RWPE1 (cell line): ENCODE results near the gene GLIS1.

Experiments
- CTCF ChIA-PET: fragments of 350-600 bp; sonication (Branson Sonifier 250); formaldehyde crosslinking; extraction: SDS; loops from one replicate; lab custom pipeline; 2021; lab: Yijun Ruan, JAX
- POLR2A ChIA-PET: fragments of 400-600 bp; formaldehyde crosslinking; extraction: SDS; loops from one replicate; lab custom pipeline; 2020; ENCODE audit warnings: antibody characterized with exemption; ENCODE audit not compliant: low non-redundant PET; lab: Yijun Ruan, JAX
- DNase-seq: peaks from one replicate; pipeline ENCODE4 v3.0.0; 2012; ENCODE audit warnings: low spot score
- H3K27ac ChIP-seq: fragments of 450-650 bp; 2 replicates; pipeline ENCODE4 v1.5.1; 2017
- TF ChIP-seq, protein P1 (sequence below): fragments of 450-650 bp; conservative IDR thresholded peaks from 2 replicates; pipeline ENCODE4 v1.5.1; 2017; ENCODE audit warnings: low read depth, mild to moderate bottlenecking

GLIS1 gene

DNA sequence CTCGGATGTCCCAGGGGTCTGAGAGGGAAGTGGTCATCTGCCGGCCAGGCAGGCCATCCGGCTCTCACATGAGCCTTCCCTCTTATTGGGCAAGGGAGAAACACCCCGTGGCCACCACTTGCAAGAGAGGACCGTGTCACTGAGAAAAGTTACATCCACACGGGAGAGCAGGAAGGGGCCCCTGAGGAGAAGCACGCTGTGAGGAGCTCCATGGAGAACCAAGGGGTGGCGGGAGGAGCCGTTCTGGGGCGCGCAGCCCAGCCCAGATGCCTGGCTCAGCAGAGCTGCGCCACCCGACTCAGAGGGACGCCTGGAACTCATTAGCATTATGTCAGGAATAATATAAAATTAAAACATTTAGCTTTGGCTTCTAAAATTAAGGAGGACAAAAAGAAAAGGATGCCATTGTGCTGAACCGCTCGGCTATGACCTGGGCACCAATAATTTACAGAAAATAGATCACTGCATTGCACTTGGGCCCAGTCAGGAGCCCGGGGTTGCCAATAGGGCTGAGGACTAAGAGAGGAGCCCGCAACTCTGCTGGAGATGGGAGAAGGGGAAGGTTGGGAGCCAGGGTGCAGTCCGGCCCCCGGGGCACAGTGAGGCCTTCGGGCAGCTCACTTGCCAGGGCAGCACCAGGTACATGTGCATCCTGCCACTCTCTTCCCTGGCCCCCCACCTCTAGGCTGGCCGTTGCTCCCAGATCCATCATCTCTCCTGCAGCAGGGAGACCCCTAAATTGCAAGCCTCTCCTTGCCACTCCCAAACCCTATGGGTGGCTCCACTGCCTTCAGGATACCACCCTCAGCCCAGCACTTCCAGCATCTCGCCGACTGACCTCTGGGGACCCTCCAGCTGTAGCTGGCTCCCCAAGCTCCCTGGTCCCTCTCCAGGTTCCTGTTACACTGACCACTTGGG is 194.9 kb downstream of the GLIS1 start:
- DNase-seq: no peak
- TF ChIP-seq, protein P1, sequence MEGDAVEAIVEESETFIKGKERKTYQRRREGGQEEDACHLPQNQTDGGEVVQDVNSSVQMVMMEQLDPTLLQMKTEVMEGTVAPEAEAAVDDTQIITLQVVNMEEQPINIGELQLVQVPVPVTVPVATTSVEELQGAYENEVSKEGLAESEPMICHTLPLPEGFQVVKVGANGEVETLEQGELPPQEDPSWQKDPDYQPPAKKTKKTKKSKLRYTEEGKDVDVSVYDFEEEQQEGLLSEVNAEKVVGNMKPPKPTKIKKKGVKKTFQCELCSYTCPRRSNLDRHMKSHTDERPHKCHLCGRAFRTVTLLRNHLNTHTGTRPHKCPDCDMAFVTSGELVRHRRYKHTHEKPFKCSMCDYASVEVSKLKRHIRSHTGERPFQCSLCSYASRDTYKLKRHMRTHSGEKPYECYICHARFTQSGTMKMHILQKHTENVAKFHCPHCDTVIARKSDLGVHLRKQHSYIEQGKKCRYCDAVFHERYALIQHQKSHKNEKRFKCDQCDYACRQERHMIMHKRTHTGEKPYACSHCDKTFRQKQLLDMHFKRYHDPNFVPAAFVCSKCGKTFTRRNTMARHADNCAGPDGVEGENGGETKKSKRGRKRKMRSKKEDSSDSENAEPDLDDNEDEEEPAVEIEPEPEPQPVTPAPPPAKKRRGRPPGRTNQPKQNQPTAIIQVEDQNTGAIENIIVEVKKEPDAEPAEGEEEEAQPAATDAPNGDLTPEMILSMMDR: no peak
- ChIA-PET CTCF (no interaction called here), POLR2A (no interaction called here)
- H3K27ac ChIP-seq: no peak overlapping the region

DNA sequence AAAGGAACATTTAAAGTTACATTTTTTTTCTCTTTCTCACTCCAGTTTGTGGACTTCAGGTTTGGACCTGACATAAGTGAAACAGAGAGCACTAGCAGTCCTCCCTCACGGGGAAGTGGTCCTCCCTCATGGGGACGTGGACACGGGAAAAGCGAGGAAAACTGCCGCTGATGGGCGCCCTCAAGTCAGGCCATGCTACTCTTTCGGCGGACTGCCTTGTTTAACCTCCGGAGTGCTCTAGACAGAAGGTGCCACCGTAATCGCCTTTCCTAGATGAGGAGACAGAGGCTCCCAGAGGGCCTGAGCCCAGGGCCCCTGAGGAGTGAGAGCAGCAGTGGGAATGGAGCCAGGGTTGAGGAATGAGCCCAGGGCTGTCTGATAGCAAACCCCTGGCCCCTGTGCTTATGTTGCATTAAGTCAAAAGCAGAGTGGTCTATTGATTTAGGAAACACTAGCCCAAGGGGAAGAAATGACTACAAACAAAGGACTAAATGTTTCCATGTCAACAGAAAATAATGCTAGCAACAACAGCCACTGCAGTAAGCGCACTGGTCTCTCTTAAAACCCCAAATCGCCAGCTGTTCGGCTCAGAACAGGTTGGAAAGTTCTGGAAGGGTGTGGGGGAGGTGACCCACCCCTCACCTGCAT is 195.7 kb downstream of the GLIS1 start:
- TF ChIP-seq, protein P1: no peak
- DNase-seq: no peak
- POLR2A ChIA-PET: no interaction called here
- no peak overlapping the region for H3K27ac ChIP-seq
- CTCF ChIA-PET: no interaction called here

DNA sequence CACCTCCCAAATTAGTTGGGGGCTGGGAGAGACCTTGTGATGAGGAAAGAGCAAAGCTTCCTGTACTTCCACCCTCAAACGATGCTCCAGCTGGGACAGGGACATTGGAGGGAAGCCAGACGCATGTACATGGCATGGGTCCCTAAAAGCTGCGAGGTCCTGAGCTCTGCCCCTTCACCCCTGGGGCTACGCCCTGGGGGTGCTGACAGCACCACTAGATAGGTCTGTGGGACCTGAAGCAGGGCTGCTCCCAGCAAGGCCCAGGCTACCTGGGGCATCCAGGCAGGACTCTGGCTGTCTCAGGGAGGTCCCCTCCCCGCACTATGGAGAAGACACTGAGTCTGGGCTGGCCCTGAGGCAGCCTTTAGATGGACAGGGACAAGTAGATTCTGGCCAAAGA is 196.4 kb downstream of the GLIS1 start:
- H3K27ac ChIP-seq: peak overlapping the region; percentile 57
- no peak for DNase-seq
- ChIA-PET CTCF (no interaction called here), POLR2A (no interaction called here)
- TF ChIP-seq, protein P1: no peak

DNA sequence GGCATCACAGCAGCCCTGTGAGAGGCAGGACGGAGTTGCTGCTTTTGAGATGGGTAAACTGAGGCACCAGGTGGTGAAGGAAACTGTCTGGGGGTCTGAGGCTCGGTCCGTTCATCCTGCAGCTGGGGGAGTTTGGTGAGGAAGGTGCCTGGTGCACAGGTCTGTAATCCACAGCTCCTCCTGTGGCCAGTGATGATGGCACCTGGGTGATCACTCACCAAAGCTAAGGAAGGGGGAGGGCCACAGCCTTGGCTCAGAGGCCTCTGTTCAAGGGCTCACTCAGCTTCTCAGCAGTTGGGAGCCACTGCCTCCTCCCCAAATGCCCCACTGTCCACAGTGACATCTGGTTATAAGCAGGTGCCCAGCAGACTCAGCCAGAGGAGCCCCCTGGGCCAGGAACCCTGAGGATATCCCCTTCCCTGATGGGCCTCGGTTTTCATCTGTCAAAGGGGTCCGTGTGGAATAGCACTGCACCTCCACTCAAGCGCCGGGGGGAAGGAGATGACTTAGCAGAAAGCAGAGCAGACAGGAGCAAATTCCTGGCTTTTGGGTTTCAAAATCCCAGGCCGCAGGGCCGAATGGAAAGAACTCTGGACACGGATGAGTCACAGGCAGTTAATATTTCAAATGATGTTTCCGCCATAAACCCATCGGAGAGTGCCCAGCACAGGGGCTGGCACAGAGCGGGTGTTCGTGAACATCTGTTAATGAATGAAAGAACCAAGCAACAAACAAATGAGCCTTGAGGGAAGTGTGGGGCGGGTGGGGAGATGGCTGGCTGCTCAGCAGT is 197.0 kb downstream of the GLIS1 start:
- peak overlapping the region; percentile 57 for H3K27ac ChIP-seq
- TF ChIP-seq, protein P1: no peak
- POLR2A ChIA-PET: no interaction called here
- CTCF ChIA-PET: interaction anchor here (0.7 kb wide), 1 partner anchor 194 kb away, joined by 3 read pairs; no protein-coding TSS in a partner anchor
- peak; percentile 64 for DNase-seq

DNA sequence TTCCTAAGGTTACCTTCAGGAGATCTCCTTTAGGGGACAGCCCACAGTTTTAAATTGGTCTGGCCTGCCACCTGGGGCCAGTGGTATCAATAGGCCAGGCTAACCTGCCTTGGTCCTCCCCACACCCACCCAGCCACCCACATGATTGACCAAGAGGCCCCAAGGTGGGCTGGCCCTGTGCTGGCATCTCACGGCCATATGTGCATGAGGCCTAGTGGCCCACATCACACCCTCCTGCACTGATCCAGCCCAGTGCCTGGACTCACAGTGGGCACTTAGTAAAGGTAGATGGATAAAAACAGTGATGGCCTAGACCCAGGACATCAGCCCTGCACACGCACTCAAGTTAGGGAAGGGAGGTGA is 197.7 kb downstream of the GLIS1 start:
- no peak for DNase-seq
- peak overlapping the region; percentile 57; the same call in 1 of the 2 replicates for H3K27ac ChIP-seq
- TF ChIP-seq, protein P1: no peak
- POLR2A ChIA-PET: no interaction called here
- CTCF ChIA-PET: no interaction called here
